Cardiac muscle cell (in vitro differentiated cells and primary cell): ENCODE results near the gene EXOSC7. TPM values are rescaled to one million over a fixed set of nuclear protein-coding genes. Genes with fewer than 3 reads are reported as not detected.

Source experiments
- DNase-seq, 2 donors: peaks; one replicate each; pipeline versions ENCODE4 v3.0.0 to v3.0.0-alpha.2; 2010 to 2017; ENCODE audit warnings: low read depth in 1 of 2, low spot score in 1 of 2
- H3K27ac ChIP-seq: fragments of 200-600 bp; sonication (generic); 2 replicates; pipeline ENCODE4 v1.5.1; 2016
- H3K27me3 ChIP-seq: fragments of 200-600 bp; sonication (generic); 2 replicates; pipeline ENCODE4 v1.6.0; 2016; ENCODE audit warnings: control low read depth
- H3K36me3 ChIP-seq: fragments of 200-600 bp; sonication (generic); 2 replicates; pipeline ENCODE4 v1.5.1; 2016; ENCODE audit warnings: control low read depth
- H3K4me1 ChIP-seq: fragments of 200-600 bp; sonication (generic); 2 replicates; pipeline ENCODE4 v1.8.1; 2017; ENCODE audit warnings: low read depth, mild to moderate bottlenecking, mixed run types
- H3K4me3 ChIP-seq: fragments of 200-600 bp; sonication (generic); 2 replicates; pipeline ENCODE4 v1.5.1; 2016; ENCODE audit warnings: mild to moderate bottlenecking
- H3K9me3 ChIP-seq: fragments of 200-600 bp; sonication (generic); 2 replicates; pipeline ENCODE4 v1.5.1; 2017; ENCODE audit warnings: low read depth, mild to moderate bottlenecking, control low read depth
- polyA plus RNA-seq: library from polyadenylated mRNA; unstranded; fragments of >200 nt; fragmentation: Nextera tagmentation; extraction: Ambion mirVana; gene quantifications from 2 replicates; pipeline ENCODE4 v1.2.1, GENCODE V29; 2016
- total RNA-seq: library from RNA; depleted of rRNA; stranded (reverse); fragments of >200 nt; gene quantifications from 2 replicates; pipeline ENCODE4 v1.2.3, GENCODE V29; 2016
- TF ChIP-seq, protein P1 (sequence below): IDR thresholded peaks from 2 replicates; pipeline ENCODE4 v1.5.1; 2012; ENCODE audit warnings: low read depth, mild to moderate bottlenecking, low read length

Gene EXOSC7
- 47.7 and 61.1 TPM in 2 replicates for total RNA-seq
- 66.9 and 70.4 TPM in 2 replicates for polyA plus RNA-seq

DNA sequence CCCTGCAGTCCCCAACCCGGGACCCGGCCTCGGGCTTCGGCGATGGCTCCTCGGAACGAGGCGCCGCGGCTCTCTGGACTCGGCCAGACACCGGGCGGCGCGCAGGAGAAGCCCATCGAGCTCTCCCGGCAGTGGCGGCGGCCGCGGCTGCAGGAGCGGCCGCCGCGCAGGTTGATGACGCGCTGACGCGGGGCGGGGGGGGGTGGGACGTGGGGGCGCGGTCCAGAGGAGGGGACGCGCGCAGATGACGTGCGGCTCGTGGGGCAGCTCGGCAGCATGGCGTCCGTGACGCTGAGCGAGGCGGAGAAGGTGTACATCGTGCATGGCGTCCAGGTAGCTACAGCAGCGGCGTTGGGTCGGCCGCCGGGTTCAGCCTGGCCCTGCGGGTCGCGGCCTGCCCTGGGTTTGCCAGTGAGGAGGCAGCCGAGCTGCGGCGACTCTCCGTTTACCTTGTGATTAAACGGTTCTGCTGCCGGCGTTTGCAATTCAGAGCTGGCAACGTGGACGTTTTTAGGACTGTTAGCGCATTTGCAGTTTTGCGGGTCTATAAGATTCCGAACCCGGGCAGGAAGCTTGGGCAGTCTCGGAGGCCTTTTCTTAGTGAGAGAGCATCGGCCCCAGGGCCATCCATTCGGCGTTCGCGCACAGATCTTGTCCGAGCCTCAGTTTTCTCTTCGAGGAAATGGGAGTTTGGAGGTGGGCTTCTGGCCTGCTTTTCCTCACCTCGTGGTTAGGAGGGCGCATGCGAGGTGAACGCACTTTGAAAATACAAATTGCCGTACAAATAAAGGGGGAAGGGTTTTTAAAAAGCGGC lies at the start of gene EXOSC7, which contains the start of gene ZDHHC3:
Gene EXOSC7 (plus strand): TSS at position 243 of the 814 bp plus-strand sequence. CDS start 34 bp downstream, at position 277.
Gene ZDHHC3 (minus strand): TSS at position 173 of the 814 bp plus-strand sequence. CDS start 16,738 bp downstream, outside the sequence.
- Histone ChIP-seq H3K9me3 (no peaks in the 10 kb centered on the region), H3K36me3 (no peaks in the 10 kb centered on the region), H3K4me3 (peak within 1 kb of the TSS; percentile 93), H3K4me1 (peaks cover 7% of the 10 kb centered on the region), H3K27me3 (no peaks in the 10 kb centered on the region), H3K27ac (peak within 1 kb of the TSS; percentile 89)
- TF ChIP-seq, protein P1, sequence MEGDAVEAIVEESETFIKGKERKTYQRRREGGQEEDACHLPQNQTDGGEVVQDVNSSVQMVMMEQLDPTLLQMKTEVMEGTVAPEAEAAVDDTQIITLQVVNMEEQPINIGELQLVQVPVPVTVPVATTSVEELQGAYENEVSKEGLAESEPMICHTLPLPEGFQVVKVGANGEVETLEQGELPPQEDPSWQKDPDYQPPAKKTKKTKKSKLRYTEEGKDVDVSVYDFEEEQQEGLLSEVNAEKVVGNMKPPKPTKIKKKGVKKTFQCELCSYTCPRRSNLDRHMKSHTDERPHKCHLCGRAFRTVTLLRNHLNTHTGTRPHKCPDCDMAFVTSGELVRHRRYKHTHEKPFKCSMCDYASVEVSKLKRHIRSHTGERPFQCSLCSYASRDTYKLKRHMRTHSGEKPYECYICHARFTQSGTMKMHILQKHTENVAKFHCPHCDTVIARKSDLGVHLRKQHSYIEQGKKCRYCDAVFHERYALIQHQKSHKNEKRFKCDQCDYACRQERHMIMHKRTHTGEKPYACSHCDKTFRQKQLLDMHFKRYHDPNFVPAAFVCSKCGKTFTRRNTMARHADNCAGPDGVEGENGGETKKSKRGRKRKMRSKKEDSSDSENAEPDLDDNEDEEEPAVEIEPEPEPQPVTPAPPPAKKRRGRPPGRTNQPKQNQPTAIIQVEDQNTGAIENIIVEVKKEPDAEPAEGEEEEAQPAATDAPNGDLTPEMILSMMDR = no peak
- peak; percentile 93 for DNase-seq

DNA sequence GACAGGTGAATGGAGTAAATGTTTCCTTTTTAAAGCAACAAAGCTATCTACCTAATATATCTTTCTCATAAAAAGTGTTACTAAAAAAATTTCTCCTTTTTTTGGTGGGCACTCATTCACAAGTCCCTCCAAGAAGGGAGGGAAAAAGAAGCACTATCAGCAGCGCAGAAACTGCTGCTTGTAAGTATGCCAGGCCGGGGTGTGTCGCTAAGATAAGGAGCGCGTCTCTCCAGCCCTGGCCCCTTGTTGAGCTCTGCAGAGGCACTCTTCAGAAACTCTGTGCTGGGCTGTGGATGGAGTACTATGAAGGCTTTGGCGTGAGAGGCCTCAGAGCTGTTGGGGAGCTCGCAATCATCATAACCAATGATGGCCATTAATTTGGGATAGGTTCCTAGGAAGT lies 49.1 kb upstream of the EXOSC7 start:
- Histone ChIP-seq H3K36me3 (no peaks in the 10 kb centered on the region), H3K4me3 (no peak overlapping the region)

DNA sequence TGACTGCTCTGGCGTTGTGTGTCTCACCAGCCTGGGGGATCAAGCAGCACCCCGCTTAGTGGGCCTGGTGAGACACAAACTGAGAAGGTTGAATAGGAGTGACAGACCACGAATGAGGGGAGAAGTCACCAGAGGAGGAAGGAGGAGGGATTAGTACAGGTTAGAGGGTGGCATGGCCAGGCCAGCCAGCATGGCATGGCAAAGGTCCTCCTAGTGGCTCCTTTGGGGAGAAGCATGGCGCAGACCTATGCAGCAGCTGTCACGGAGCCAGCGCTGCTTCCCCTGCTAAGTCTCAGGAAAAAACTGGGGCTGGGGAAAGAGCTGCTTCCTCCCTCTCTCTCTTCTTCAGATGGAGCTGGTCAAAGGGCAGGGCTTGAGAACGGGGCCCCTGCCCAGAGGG lies 48.7 kb upstream of the EXOSC7 start:
- Histone ChIP-seq H3K4me1 (peaks cover 25% of the 10 kb centered on the region), H3K4me3 (no peak overlapping the region), H3K27ac (no peak overlapping the region), H3K9me3 (no peaks in the 10 kb centered on the region), H3K27me3 (no peaks in the 10 kb centered on the region), H3K36me3 (no peaks in the 10 kb centered on the region)
- TF ChIP-seq, protein P1 = no peak
- no peak for DNase-seq

More for the DNA sequence above, 49.1 kb upstream of the EXOSC7 start:
- peak in 1 of 2 donors; percentile 61 for DNase-seq
- Histone ChIP-seq H3K27ac (no peak overlapping the region), H3K9me3 (no peaks in the 10 kb centered on the region), H3K4me1 (peaks cover 25% of the 10 kb centered on the region), H3K27me3 (no peaks in the 10 kb centered on the region)
- TF ChIP-seq, protein P1 = no peak

DNA sequence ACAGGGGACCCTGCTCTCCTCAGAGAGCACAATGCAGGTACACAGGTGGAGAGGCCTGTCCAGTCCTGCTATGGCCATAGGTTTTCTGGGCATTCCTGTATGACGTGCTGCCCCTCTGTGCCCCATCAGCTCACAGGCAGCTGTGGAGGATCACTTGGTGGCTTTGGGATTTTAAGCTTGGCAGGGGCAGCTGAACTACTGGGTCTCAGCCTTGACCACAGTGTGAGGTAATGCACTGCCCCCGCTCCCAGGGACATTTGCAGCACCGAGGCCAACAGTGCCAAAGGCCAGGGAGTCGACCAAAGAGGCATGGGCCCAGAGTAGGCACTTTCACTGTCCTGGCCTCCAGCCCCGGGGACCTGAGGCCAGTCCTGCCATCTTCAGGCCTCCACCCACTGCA lies 46.3 kb upstream of the EXOSC7 start:
- H3K27ac ChIP-seq = no peak overlapping the region
- peaks cover 12% of the 10 kb centered on the region for H3K4me1 ChIP-seq
- H3K27me3 ChIP-seq = no peaks in the 10 kb centered on the region
- H3K9me3 ChIP-seq = no peaks in the 10 kb centered on the region
- TF ChIP-seq, protein P1 = no peak
- peaks cover 4% of the 10 kb centered on the region for H3K36me3 ChIP-seq
- H3K4me3 ChIP-seq = no peak overlapping the region
- no peak for DNase-seq

DNA sequence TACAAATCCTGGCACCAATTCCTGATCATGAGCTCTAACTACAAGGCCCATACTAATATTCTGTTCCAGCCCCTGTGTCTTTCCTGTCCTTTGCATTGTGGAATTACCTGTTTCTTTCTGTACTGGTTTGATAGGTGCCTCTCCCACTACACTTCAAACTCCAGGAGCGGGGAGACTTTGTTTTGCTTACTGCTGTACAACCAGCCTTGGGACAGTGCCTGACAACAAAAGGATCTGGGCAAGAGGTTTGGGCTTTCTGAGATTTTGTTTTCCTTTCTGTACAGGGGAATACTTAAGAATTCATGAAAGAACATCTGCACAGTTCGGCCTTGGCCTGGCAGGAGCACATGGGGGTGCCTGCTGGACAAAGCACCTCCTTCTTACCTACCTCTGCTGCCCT lies 45.1 kb upstream of the EXOSC7 start:
- no peak for DNase-seq
- Histone ChIP-seq H3K4me1 (peaks cover 12% of the 10 kb centered on the region), H3K27me3 (no peaks in the 10 kb centered on the region), H3K4me3 (no peak overlapping the region), H3K36me3 (peaks cover 4% of the 10 kb centered on the region), H3K9me3 (no peaks in the 10 kb centered on the region), H3K27ac (no peak overlapping the region)
- TF ChIP-seq, protein P1 = no peak
